ENCODE measurements around the gene LRFN2. TPM values are rescaled to one million over a fixed set of nuclear protein-coding genes. Genes with fewer than 3 reads are reported as not detected.

Gene LRFN2
- polyA plus RNA-seq, 3 donors: not detected

GRCh38 chr6:40627316-40627715 lies 40.2 kb upstream of the LRFN2 start:
- Mint-ChIP-seq H3K27ac (no peak overlapping the region), H3K4me1 (no peaks in the 10 kb centered on the region), H3K9me3 (peaks cover 0 to 9% (median 0%) of the 10 kb centered on the region in 7 donors), H3K27me3 (ENCODE audit: low read depth in 3 of 3) (peaks cover 0 to 8% (median 4%) of the 10 kb centered on the region in 3 donors), H3K36me3 (no peaks in the 10 kb centered on the region), H3K4me3 (no peak overlapping the region)
- Histone ChIP-seq H3K27me3 (ENCODE audit: control insufficient read depth in 2 of 2, insufficient read depth in 2 of 2, low read length in 2 of 2) (no peaks in the 10 kb centered on the region), H3K36me3 (replicated peaks in 1 of 2; ENCODE audit: control insufficient read depth in 1 of 2, insufficient read depth in 2 of 2, low read length in 2 of 2) (no peaks in the 10 kb centered on the region), H3K9ac (ENCODE audit: insufficient read depth, low read length, poor library complexity, severe bottlenecking) (no peak overlapping the region), H2AFZ (ENCODE audit: insufficient read depth, low read depth, low read length, poor library complexity, severe bottlenecking) (no peak overlapping the region), H3K4me1 (ENCODE audit: control insufficient read depth in 1 of 2, insufficient read depth in 2 of 2, low read length in 2 of 2) (no peaks in the 10 kb centered on the region), H4K20me1 (ENCODE audit: insufficient read depth, low read length) (no peaks in the 10 kb centered on the region), H3K27ac (ENCODE audit: low read depth in 1 of 2, low read length in 2 of 2) (no peak overlapping the region), H3K79me2 (ENCODE audit: insufficient read depth, low read length) (no peaks in the 10 kb centered on the region), H3K4me3 (replicated peaks in 1 of 3; ENCODE audit: low read depth in 2 of 3, low read length in 3 of 3) (no peak overlapping the region), H3K4me2 (replicated peaks; ENCODE audit: extremely low read depth, low read length, poor library complexity, severe bottlenecking) (no peak overlapping the region), H3K9me3 (replicated peaks in 1 of 2; ENCODE audit: control insufficient read depth in 1 of 2, insufficient read depth in 1 of 2, low read length in 2 of 2) (no peaks in the 10 kb centered on the region)
- whole genome bisulfite sequencing (ENCODE audit: insufficient coverage): 83% methylated on average over 3 of the region's 3 CpGs
- intact Hi-C loops (cut with micrococcal nuclease): no loop called here
- no peak for TF ChIP-seq CTCF (IDR thresholded peaks at IDR 0.05)
- DNase-seq: no peak

DNA sequence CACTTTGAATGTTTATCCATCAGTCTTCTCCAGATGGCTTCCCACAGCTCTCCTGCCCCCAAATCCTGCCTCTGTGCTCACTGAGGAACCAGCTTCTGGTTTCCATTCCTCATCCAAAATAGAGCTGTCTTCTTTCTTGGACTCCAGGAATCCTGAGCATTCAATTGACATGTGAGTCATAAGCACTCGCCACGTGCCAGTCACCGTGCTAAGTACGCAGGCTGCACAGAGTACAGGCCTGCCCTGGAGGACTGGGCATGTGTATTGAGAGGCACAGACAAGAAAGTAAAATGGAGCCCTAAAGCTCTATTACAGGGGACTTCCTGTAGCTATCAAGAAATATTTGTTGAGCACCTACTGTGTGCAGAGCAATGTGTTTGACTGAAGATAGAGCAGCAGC lies 39.7 kb upstream of the LRFN2 start:
- Mint-ChIP-seq H3K27me3 (ENCODE audit: low read depth in 3 of 3) (peaks cover 0 to 8% (median 5%) of the 10 kb centered on the region in 3 donors), H3K4me3 (no peak overlapping the region), H3K27ac (no peak overlapping the region), H3K4me1 (no peaks in the 10 kb centered on the region), H3K9me3 (peaks cover 0 to 9% (median 0%) of the 10 kb centered on the region in 7 donors), H3K36me3 (no peaks in the 10 kb centered on the region)
- Histone ChIP-seq H3K36me3 (replicated peaks in 1 of 2; ENCODE audit: control insufficient read depth in 1 of 2, insufficient read depth in 2 of 2, low read length in 2 of 2) (no peaks in the 10 kb centered on the region), H3K27ac (ENCODE audit: low read depth in 1 of 2, low read length in 2 of 2) (no peak overlapping the region), H4K20me1 (ENCODE audit: insufficient read depth, low read length) (no peaks in the 10 kb centered on the region), H2AFZ (ENCODE audit: insufficient read depth, low read depth, low read length, poor library complexity, severe bottlenecking) (no peak overlapping the region), H3K4me2 (replicated peaks; ENCODE audit: extremely low read depth, low read length, poor library complexity, severe bottlenecking) (no peak overlapping the region), H3K4me1 (ENCODE audit: control insufficient read depth in 1 of 2, insufficient read depth in 2 of 2, low read length in 2 of 2) (no peaks in the 10 kb centered on the region), H3K4me3 (replicated peaks in 1 of 3; ENCODE audit: low read depth in 2 of 3, low read length in 3 of 3) (no peak overlapping the region), H3K27me3 (ENCODE audit: control insufficient read depth in 2 of 2, insufficient read depth in 2 of 2, low read length in 2 of 2) (no peaks in the 10 kb centered on the region), H3K9ac (ENCODE audit: insufficient read depth, low read length, poor library complexity, severe bottlenecking) (no peak overlapping the region), H3K9me3 (replicated peaks in 1 of 2; ENCODE audit: control insufficient read depth in 1 of 2, insufficient read depth in 1 of 2, low read length in 2 of 2) (no peaks in the 10 kb centered on the region), H3K79me2 (ENCODE audit: insufficient read depth, low read length) (no peaks in the 10 kb centered on the region)
- intact Hi-C loops (cut with micrococcal nuclease): no loop called here
- no peak for TF ChIP-seq CTCF (IDR thresholded peaks at IDR 0.05)
- DNase-seq: no peak
- 92% methylated on average over 4 of the region's 4 CpGs for WGBS (ENCODE audit: insufficient coverage)

Data from CD14-positive monocyte (primary cell).